ENCODE data around the gene ASB7.

DNA sequence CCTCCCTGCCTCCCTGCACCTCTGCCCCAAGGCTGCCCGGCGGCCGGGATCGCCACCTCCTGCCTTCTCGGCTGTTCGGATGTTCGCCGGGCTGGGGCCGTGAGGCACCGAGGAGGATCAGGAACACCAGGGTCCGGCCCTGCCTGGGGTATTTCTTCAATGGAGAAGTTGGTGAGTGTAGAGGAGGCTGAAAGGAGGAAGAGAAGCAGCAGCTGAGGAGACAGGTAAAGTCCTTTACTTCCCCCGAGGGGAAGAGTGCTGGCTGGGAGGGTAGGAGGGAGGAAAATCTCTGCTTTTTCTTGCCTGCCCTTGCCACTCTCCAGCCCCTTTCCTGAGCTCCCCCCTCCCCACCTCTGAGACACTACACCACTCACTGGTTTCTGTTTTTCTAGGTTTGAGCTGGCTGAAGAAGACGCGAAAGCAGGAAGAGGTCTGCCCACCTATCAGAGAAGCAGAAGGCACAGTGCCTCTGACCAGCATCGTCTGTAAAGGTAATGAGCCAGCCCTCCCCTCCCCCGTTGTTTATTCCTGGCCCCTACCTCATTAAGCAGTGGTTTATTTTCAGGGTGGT is 519 bp downstream of the ASB7 start:
- TF ChIP-seq, protein P1, sequence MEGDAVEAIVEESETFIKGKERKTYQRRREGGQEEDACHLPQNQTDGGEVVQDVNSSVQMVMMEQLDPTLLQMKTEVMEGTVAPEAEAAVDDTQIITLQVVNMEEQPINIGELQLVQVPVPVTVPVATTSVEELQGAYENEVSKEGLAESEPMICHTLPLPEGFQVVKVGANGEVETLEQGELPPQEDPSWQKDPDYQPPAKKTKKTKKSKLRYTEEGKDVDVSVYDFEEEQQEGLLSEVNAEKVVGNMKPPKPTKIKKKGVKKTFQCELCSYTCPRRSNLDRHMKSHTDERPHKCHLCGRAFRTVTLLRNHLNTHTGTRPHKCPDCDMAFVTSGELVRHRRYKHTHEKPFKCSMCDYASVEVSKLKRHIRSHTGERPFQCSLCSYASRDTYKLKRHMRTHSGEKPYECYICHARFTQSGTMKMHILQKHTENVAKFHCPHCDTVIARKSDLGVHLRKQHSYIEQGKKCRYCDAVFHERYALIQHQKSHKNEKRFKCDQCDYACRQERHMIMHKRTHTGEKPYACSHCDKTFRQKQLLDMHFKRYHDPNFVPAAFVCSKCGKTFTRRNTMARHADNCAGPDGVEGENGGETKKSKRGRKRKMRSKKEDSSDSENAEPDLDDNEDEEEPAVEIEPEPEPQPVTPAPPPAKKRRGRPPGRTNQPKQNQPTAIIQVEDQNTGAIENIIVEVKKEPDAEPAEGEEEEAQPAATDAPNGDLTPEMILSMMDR (conservative IDR thresholded peaks at IDR 0.05; ENCODE audit: low read depth, low read length), result no peak
- TF ChIP-seq EZH2 (IDR thresholded peaks at IDR 0.05; ENCODE audit: borderline replicate concordance, low read depth, low read length, poor library complexity, severe bottlenecking), result no peak

Measured in A673 (cell line).